Activated CD8-positive, alpha-beta memory T cell treated with anti-CD3 and anti-CD28 coated beads for 36 hours (primary cell): ENCODE measurements around the gene KCNK3. TPM values are rescaled to one million over a fixed set of nuclear protein-coding genes. Genes with fewer than 3 reads are reported as not detected.

Experiments
- CTCF ChIA-PET: fragments of 350-600 bp; sonication (Branson Sonifier 250); formaldehyde crosslinking; loops from one replicate; lab custom pipeline; 2021; ENCODE audit warnings: antibody characterized with exemption; lab: Charles Lee
- POLR2A ChIA-PET: fragments of 350-600 bp; sonication (Branson Sonifier 250); formaldehyde crosslinking; loops from one replicate; lab custom pipeline; 2021; ENCODE audit warnings: antibody characterized with exemption; lab: Charles Lee
- total RNA-seq, 2 experiments: library from RNA; stranded (reverse); gene quantifications; one replicate each; pipeline ENCODE4 v1.2.3, GENCODE V29; 2021

The KCNK3 gene
- total RNA-seq, 2 experiments from 2014 or later = not detected

- POLR2A ChIA-PET = no interaction called here
- CTCF ChIA-PET = interaction anchor here (1.3 kb wide), 1 partner anchor 178 kb away, joined by 3 read pairs; no protein-coding TSS in a partner anchor
Measured at GRCh38 chr2:26764906-26765305, 72.4 kb downstream of the KCNK3 start.

GRCh38 chr2:26765475-26766200 is 73.1 kb downstream of the KCNK3 start:
- ChIA-PET CTCF (interaction anchor here (1.3 kb wide), 1 partner anchor 177 kb away, joined by 3 read pairs; no protein-coding TSS in a partner anchor), POLR2A (no interaction called here)

DNA sequence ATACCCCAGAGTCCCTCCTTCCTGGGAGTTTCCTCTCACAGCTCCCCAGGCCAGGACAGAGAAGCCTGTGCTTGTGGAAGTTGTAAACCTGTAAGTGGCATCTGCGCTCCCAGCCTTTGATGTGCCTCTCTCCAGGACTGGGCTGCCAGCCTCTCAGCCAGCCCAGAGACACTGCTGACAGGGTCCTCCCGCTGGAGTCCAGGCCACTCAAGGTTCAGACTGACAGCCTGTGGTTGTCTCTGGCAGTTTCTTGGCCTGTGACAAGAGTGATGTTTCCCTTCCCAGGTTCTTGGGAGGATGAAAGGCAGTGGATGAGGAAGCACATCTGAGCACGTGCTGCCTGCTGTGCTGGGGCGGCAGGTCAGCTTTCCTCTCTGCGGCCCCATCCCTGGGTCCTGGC is 74.6 kb downstream of the KCNK3 start:
- POLR2A ChIA-PET = no interaction called here

GRCh38 chr2:26767894-26768487 is 75.5 kb downstream of the KCNK3 start:
- ChIA-PET CTCF (interaction anchor here (0.6 kb wide), 1 partner anchor 153 kb away, joined by 3 read pairs; no protein-coding TSS in a partner anchor), POLR2A (no interaction called here)

More for the DNA sequence above, 74.6 kb downstream of the KCNK3 start:
- CTCF ChIA-PET = no interaction called here

- CTCF ChIA-PET = interaction anchor here (0.6 to 0.9 kb wide), 2 partner anchors 17 to 152 kb away, joined by 3 read pairs; partner anchors contain the start of gene CENPA
- POLR2A ChIA-PET = interaction anchor here (0.7 kb wide), 1 partner anchor 21 kb away, joined by 9 read pairs; no protein-coding TSS in a partner anchor
Measured at GRCh38 chr2:26768759-26769088, 76.2 kb downstream of the KCNK3 start.

DNA sequence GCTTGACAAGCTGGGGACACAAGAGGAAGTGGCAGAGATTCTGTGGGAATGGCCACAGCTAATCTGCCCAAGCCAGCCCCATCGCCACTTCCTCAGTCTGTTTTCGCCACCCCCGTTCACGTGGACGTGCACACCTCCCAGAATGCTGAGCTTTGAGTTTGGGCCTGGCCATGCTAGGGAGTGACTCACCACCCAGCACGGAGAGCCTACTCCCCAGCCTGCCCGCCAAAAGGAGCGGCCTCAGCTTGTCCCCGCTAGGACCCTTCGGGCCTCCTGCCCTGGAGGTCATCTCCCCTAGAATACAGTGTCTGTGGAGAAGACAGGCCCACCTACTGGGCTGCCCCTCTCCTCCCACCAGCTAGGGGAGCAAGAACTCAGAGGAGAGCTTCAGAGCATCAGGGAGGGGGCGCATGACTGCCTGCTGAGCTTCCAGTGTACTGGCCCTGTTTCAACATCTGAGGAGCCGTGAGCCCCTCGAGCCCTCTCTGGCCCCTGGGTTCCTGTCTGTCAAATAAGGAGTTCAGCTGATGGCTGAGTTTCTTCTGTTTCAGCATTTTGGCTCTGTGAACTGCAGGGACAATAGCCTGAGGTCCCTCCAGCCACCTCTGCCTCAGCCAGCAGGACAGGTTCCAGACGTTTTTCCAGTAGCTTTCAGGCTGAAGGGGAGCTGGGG is 76.7 kb downstream of the KCNK3 start:
- CTCF ChIA-PET = interaction anchor here (0.9 kb wide), 1 partner anchor 17 kb away, joined by 3 read pairs; the partner anchor contains the start of gene CENPA
- POLR2A ChIA-PET = interaction anchor here (0.7 kb wide), 1 partner anchor 21 kb away, joined by 9 read pairs; no protein-coding TSS in a partner anchor

GRCh38 chr2:26770986-26771586 is 78.6 kb downstream of the KCNK3 start:
- ChIA-PET CTCF (no interaction called here), POLR2A (no interaction called here)

- CTCF ChIA-PET = no interaction called here
Measured at GRCh38 chr2:26772064-26773001, 79.8 kb downstream of the KCNK3 start.

GRCh38 chr2:26776195-26776800 is 83.8 kb downstream of the KCNK3 start:
- ChIA-PET POLR2A (no interaction called here), CTCF (interaction anchor here (1.2 kb wide), 1 partner anchor 70 kb away, joined by 3 read pairs; no protein-coding TSS in a partner anchor)

More at GRCh38 chr2:26772064-26773001, 79.8 kb downstream of the KCNK3 start:
- POLR2A ChIA-PET = no interaction called here

DNA sequence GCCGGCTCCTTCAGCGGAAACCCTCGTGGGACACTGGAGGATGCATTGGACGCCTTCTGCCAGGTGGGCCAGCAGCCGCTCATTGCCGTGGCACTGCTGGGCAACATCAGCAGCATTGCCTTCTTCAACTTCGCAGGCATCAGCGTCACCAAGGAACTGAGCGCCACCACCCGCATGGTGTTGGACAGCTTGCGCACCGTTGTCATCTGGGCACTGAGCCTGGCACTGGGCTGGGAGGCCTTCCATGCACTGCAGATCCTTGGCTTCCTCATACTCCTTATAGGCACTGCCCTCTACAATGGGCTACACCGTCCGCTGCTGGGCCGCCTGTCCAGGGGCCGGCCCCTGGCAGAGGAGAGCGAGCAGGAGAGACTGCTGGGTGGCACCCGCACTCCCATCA is 85.6 kb downstream of the KCNK3 start:
- ChIA-PET CTCF (no interaction called here), POLR2A (interaction anchor here (0.6 kb wide), 1 partner anchor 42 kb away, joined by 5 read pairs; no protein-coding TSS in a partner anchor)

DNA sequence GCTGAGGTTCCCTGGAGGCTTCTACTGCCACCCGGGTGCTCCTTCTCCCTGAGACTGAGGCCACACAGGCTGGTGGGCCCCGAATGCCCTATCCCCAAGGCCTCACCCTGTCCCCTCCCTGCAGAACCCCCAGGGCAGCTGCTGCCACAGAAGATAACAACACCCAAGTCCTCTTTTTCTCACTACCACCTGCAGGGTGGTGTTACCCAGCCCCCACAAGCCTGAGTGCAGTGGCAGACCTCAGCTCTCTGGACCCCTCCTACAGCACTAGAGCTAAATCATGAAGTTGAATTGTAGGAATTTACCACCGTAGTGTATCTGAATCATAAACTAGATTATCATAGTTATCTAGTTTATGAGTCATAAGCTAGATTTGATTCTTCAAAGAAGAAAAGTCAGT is 86.0 kb downstream of the KCNK3 start:
- CTCF ChIA-PET = interaction anchor here (1.3 kb wide), 1 partner anchor 68 kb away, joined by 3 read pairs; no protein-coding TSS in a partner anchor
- POLR2A ChIA-PET = no interaction called here

DNA sequence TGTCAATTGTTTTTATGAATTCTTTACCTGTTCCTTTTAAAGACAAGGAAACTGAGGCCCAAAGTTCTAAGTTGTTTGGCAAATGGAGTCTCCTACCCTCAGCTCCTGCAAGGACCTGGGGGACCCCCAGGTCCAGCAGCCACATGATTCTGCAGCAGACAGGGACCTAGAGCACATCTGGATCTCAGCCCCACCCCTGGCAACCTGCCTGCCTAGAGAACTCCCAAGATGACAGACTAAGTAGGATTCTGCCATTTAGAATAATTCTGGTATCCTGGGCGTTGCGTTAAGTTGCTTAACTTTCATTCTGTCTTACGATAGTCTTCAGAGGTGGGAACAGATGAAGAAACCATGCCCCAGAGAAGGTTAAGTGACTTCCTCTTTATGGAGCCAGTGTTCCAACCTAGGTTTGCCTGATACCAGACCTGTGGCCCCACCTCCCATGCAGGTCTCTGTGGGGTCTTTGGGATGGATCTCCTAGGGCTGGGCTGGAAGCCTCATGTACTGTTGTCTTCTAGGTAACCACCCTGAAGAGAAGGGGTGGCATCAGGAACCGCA is 87.8 kb downstream of the KCNK3 start:
- POLR2A ChIA-PET = no interaction called here
- CTCF ChIA-PET = no interaction called here

Other genes starting within 250 kb of the KCNK3 start
- gene OTOF, start 214.6 kb upstream of the KCNK3 start, total RNA-seq = 1 to 10 TPM; 2.3 to 2.6 TPM
- gene CIB4, start 51.4 kb upstream of the KCNK3 start, total RNA-seq = not detected
- gene SLC35F6, start 71.6 kb downstream of the KCNK3 start, total RNA-seq = 10 to 100 TPM in 1 of 2 experiments, 1 to 10 TPM in 1; 8.3 to 10.3 TPM
- 10 to 100 TPM; 27.2 to 27.8 TPM for gene CENPA, start 93.3 kb downstream of the KCNK3 start, total RNA-seq
- gene DPYSL5, start 155.4 kb downstream of the KCNK3 start, total RNA-seq = not detected